ENCODE results near the gene RASGRP4.

The RASGRP4 gene

DNA sequence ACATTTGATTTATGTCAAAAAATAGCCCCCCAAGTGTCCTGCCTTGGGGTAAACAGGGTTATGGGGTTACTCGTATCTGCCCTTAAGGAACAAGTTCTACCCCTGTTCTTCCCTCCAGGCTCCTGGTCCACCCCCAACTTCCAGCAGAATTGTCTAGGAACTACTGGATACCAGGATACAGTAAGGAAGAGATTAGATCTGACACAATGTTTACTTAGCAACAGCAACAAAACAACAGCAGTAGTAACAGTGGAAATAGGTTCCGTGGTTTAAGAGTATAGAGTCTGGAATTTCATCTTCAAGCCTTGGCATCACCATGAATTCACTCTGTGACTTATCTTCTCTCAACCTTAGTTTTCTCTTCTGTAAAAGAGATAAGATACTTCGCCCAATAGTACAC, 24.9 kb downstream of the RASGRP4 start:
- Histone ChIP-seq H3K9me3 (ENCODE audit: control insufficient read depth, insufficient read depth, low read length) (no peaks in the 10 kb centered on the region), H3K27ac (ENCODE audit: low read depth, low read length) (no peak overlapping the region), H3K4me3 (ENCODE audit: low read depth, low read length) (no peak overlapping the region), H3K36me3 (ENCODE audit: control insufficient read depth, insufficient read depth, low read length) (no peaks in the 10 kb centered on the region), H3K4me1 (ENCODE audit: control insufficient read depth, insufficient read depth, low read length) (no peaks in the 10 kb centered on the region), H3K9ac (ENCODE audit: low read depth, low read length) (no peak overlapping the region), H3K27me3 (ENCODE audit: control insufficient read depth, insufficient read depth, low read length) (peaks cover 55% of the 10 kb centered on the region)

DNA sequence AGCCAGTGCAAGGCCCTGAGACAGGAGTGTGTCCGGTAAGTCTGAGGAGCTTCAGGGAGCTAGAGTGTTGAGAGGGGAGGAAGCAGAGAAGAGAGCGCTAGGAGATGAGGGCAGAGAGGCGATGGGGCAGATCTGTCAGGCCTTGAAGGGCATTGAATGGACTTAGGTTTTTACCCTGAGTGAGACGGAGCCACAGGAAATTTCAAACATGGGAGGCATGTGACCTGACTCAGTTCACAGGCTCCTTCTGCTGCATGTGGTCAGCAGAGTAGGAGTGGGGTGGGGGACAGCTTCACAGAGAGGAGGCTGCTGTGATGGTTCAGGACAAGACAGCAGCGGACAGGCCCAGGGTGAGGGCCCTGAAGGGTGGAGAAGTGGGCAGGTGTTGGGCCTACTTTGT, 25.7 kb downstream of the RASGRP4 start:
- Histone ChIP-seq H3K27me3 (ENCODE audit: control insufficient read depth, insufficient read depth, low read length) (peaks cover 62% of the 10 kb centered on the region), H3K36me3 (ENCODE audit: control insufficient read depth, insufficient read depth, low read length) (no peaks in the 10 kb centered on the region), H3K9me3 (ENCODE audit: control insufficient read depth, insufficient read depth, low read length) (no peaks in the 10 kb centered on the region), H3K4me3 (ENCODE audit: low read depth, low read length) (no peak overlapping the region), H3K4me1 (ENCODE audit: control insufficient read depth, insufficient read depth, low read length) (no peaks in the 10 kb centered on the region), H3K9ac (ENCODE audit: low read depth, low read length) (no peak overlapping the region), H3K27ac (ENCODE audit: low read depth, low read length) (no peak overlapping the region)

DNA sequence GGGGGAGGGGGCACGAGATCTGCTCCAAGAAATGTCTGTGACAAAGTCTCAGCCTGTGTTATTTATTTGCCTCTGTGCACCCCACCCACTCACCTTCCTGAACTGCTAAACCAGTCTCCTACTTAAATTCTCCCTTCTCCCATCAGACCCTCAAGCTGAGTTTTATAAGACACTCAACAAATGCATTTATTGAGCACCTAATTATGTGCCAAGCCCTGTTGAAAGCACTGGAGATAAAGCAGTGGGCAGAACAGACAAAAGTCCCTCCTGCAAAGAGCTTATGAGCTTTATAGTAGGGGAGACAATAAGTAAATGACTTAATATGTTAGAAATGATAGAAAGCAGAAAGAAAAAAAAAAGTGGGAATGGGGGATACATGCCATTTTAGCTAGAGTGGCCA, 26.5 kb downstream of the RASGRP4 start:
- no peak overlapping the region for H3K4me3 ChIP-seq (ENCODE audit: low read depth, low read length)
- H3K27ac ChIP-seq (ENCODE audit: low read depth, low read length) = no peak overlapping the region
- peaks cover 70% of the 10 kb centered on the region for H3K27me3 ChIP-seq (ENCODE audit: control insufficient read depth, insufficient read depth, low read length)

DNA sequence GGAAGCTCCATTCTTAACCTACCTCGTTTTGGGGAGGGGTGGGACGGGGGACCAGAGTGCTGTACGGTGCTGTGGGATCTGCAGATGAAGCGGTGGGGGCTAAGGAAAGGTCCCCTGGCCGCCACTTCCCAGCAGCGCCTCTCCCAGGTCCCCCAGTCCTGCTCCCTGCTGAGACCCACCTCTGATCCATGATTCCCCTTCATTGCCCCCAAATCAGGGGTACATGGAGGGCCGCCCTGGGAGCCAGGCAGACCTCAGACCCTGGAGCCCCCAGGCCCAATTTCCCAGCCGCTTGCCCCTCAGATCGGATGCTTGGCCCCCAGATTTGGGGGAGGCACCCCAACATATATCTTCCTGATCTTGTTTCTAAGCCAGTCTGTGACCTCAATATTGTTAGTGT, 26.9 kb downstream of the RASGRP4 start:
- no peak overlapping the region for H3K27ac ChIP-seq (ENCODE audit: low read depth, low read length)
- no peaks in the 10 kb centered on the region for H3K36me3 ChIP-seq (ENCODE audit: control insufficient read depth, insufficient read depth, low read length)
- no peak overlapping the region for H3K9ac ChIP-seq (ENCODE audit: low read depth, low read length)
- peaks cover 4% of the 10 kb centered on the region; the same call in 1 of the 2 replicates for H3K4me1 ChIP-seq (ENCODE audit: control insufficient read depth, insufficient read depth, low read length)
- H3K27me3 ChIP-seq (ENCODE audit: control insufficient read depth, insufficient read depth, low read length) = peaks cover 70% of the 10 kb centered on the region
- H3K9me3 ChIP-seq (ENCODE audit: control insufficient read depth, insufficient read depth, low read length) = no peaks in the 10 kb centered on the region
- H3K4me3 ChIP-seq (ENCODE audit: low read depth, low read length) = no peak overlapping the region

More for the DNA sequence above, 26.5 kb downstream of the RASGRP4 start:
- Histone ChIP-seq H3K4me1 (ENCODE audit: control insufficient read depth, insufficient read depth, low read length) (peaks cover 4% of the 10 kb centered on the region; the same call in 1 of the 2 replicates), H3K9ac (ENCODE audit: low read depth, low read length) (no peak overlapping the region), H3K36me3 (ENCODE audit: control insufficient read depth, insufficient read depth, low read length) (no peaks in the 10 kb centered on the region), H3K9me3 (ENCODE audit: control insufficient read depth, insufficient read depth, low read length) (no peaks in the 10 kb centered on the region)

DNA sequence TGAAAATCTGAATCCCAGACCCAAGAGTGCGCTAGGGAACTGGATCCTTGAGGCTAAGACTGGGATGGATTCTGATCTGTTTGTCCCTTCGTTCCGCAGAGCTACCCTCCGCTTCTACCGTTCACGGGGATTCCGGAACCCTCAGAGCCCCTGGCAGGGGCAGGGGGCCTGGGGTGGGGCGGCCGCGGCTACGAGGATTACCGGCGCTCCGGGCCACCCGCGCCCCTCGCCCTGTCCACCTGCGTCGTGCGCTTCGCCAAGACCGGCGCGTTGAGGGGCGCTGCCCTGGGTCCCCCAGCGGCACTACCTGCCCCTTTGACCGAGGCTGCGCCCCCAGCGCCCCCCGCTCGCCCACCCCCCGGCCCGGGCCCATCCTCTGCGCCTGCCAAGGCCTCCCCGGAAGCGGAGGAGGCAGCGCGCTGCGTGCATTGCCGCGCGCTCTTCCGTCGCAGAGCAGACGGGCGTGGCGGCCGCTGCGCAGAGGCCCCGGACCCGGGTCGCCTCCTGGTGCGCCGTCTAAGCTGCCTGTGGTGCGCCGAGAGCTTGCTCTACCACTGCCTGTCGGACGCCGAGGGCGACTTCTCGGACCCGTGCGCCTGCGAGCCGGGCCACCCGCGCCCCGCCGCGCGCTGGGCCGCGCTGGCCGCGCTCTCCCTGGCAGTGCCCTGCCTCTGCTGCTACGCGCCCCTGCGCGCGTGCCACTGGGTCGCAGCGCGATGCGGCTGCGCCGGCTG, 30.5 kb downstream of the RASGRP4 start:
- no peak overlapping the region for H3K27ac ChIP-seq (ENCODE audit: low read depth, low read length)
- H3K9ac ChIP-seq (ENCODE audit: low read depth, low read length) = no peak overlapping the region
- peaks cover 11% of the 10 kb centered on the region for H3K36me3 ChIP-seq (ENCODE audit: control insufficient read depth, insufficient read depth, low read length)
- H3K9me3 ChIP-seq (ENCODE audit: control insufficient read depth, insufficient read depth, low read length) = no peaks in the 10 kb centered on the region
- peaks cover 10% of the 10 kb centered on the region for H3K4me1 ChIP-seq (ENCODE audit: control insufficient read depth, insufficient read depth, low read length)
- peaks cover 56% of the 10 kb centered on the region for H3K27me3 ChIP-seq (ENCODE audit: control insufficient read depth, insufficient read depth, low read length)
- peak overlapping the region; percentile 51 for H3K4me3 ChIP-seq (ENCODE audit: low read depth, low read length)

DNA sequence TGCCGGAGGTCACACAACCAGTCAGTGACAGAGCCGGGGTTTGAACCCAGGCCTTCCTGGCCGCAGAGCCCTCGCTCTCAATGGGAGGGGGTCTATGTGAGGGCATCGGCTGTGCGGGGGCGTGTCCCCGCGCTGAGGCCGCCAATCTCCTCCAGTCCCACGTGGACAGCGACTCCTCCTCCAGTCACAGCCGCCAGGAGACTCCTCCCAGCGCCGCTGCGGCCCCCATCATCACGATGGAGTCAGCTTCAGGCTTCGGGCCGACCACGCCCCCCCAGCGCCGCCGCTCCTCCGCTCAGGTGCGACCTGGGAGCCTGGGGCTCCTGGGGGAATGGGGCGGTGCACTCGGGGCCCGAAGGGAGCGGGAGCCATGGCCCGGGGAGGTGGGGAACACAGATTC, 31.5 kb downstream of the RASGRP4 start:
- no peaks in the 10 kb centered on the region for H3K9me3 ChIP-seq (ENCODE audit: control insufficient read depth, insufficient read depth, low read length)
- peak overlapping the region; percentile 51 for H3K4me3 ChIP-seq (ENCODE audit: low read depth, low read length)
- H3K4me1 ChIP-seq (ENCODE audit: control insufficient read depth, insufficient read depth, low read length) = peaks cover 10% of the 10 kb centered on the region
- H3K36me3 ChIP-seq (ENCODE audit: control insufficient read depth, insufficient read depth, low read length) = peaks cover 11% of the 10 kb centered on the region
- H3K27me3 ChIP-seq (ENCODE audit: control insufficient read depth, insufficient read depth, low read length) = peaks cover 46% of the 10 kb centered on the region
- no peak overlapping the region for H3K9ac ChIP-seq (ENCODE audit: low read depth, low read length)
- H3K27ac ChIP-seq (ENCODE audit: low read depth, low read length) = no peak overlapping the region

DNA sequence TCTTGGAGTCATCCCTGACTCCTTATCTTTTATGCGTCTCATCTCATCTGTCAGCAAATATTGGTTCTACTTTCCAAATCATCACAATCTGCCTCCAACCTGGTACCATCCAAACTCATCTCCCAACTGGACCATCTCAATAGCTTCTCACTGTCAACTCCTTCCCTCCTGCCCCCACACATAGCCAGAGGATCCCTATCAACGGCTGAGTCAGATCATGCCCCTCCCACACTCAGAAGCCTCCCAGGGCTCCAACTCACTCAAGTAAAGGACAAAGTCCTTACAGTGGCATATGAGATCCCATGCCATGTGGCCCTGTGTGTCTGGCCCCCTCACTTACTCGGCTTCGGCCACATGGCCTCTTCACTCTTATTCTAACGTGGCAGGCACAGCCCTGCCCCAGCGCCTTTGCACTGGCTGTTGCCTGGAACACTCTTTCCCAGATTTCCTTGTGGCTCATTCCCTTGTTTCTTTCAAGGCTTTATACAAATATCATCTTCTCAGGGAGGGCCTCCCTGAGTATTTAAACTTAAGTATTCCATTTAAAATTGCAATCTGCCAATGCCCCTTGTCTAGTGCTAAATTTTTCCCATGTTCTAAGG, 33.2 kb downstream of the RASGRP4 start:
- no peak overlapping the region for H3K27ac ChIP-seq (ENCODE audit: low read depth, low read length)
- peaks cover 10% of the 10 kb centered on the region for H3K4me1 ChIP-seq (ENCODE audit: control insufficient read depth, insufficient read depth, low read length)
- H3K9me3 ChIP-seq (ENCODE audit: control insufficient read depth, insufficient read depth, low read length) = no peaks in the 10 kb centered on the region
- no peak overlapping the region for H3K4me3 ChIP-seq (ENCODE audit: low read depth, low read length)
- H3K9ac ChIP-seq (ENCODE audit: low read depth, low read length) = no peak overlapping the region
- H3K36me3 ChIP-seq (ENCODE audit: control insufficient read depth, insufficient read depth, low read length) = peaks cover 11% of the 10 kb centered on the region
- peaks cover 32% of the 10 kb centered on the region for H3K27me3 ChIP-seq (ENCODE audit: control insufficient read depth, insufficient read depth, low read length)

DNA sequence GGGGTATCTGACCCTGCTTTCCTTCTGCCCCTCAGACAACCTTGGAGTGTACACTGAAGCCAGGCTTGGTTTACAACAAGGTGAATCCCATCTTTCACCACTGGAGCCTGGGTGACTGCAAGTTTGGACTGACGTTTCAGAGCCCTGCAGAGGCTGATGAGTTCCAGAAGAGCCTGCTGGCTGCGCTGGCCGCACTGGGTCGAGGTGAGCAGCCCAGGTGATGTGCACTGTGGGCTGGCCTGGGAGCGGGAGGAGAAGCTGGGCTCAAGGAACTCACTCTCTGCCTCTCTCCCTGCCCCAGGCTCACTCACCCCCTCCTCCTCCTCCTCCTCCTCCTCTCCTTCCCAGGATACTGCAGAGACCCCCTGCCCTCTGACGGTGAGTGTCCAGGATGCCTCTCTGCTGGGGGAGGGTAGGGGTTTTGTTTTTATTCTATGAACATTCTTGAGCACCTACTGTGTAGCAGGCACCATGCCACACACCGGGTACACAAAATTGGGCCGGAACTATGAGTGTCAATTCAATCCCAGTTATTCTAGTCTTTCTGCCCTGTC, 34.0 kb downstream of the RASGRP4 start:
- no peaks in the 10 kb centered on the region for H3K9me3 ChIP-seq (ENCODE audit: control insufficient read depth, insufficient read depth, low read length)
- H3K4me3 ChIP-seq (ENCODE audit: low read depth, low read length) = no peak overlapping the region
- no peak overlapping the region for H3K9ac ChIP-seq (ENCODE audit: low read depth, low read length)
- peaks cover 11% of the 10 kb centered on the region for H3K36me3 ChIP-seq (ENCODE audit: control insufficient read depth, insufficient read depth, low read length)
- H3K27ac ChIP-seq (ENCODE audit: low read depth, low read length) = no peak overlapping the region
- peaks cover 23% of the 10 kb centered on the region for H3K27me3 ChIP-seq (ENCODE audit: control insufficient read depth, insufficient read depth, low read length)
- peaks cover 10% of the 10 kb centered on the region for H3K4me1 ChIP-seq (ENCODE audit: control insufficient read depth, insufficient read depth, low read length)

DNA sequence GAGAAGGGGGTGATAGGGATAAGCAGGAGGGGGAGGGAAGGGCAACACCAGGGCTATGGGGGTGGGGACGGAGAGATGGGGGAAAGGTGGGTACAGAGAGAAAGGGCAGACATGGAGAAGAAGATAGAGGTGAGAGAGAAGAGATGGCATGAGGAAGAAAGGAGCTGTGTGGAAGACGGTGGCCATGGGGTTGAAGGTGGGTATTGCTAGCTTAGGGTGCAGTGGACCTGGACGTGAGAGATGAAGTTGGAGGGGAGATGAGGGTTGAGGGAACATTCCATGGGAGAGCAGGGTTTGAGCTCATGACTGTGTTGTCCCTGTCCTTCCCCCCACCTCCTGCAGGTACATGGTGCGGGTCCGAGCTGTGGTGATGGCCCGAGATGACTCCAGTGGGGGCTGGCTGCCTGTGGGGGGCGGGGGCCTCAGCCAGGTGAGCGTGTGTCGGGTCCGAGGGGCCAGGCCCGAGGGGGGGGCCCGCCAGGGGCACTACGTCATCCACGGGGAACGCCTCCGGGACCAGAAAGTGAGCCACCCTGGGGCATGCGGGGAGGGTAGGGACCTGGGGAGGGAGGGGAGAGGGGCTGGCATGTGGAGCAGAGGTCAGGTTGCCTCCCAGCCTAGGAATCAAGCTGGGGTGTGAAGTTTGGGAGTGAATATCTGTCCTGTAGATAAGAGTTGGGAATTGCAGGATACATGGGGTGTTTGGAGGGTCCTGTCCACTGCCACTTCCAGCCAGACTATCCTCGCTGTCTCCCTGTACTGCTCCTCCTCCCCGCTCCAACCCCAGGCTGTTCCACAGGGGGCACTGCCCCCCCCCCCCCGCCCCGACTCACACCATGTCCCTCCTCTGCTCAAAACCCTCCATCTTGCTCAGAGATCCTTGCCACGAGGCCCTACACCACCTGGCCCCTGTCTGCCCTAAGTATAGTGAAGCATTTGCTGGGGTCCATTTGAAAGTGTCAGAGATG, 35.8 kb downstream of the RASGRP4 start:
- H3K9me3 ChIP-seq (ENCODE audit: control insufficient read depth, insufficient read depth, low read length) = no peaks in the 10 kb centered on the region
- peak overlapping the region; percentile 91 for H3K27ac ChIP-seq (ENCODE audit: low read depth, low read length)
- peak overlapping the region; percentile 93 for H3K4me3 ChIP-seq (ENCODE audit: low read depth, low read length)
- H3K9ac ChIP-seq (ENCODE audit: low read depth, low read length) = no peak overlapping the region
- peaks cover 11% of the 10 kb centered on the region for H3K36me3 ChIP-seq (ENCODE audit: control insufficient read depth, insufficient read depth, low read length)
- H3K27me3 ChIP-seq (ENCODE audit: control insufficient read depth, insufficient read depth, low read length) = peaks cover 13% of the 10 kb centered on the region
- peaks cover 18% of the 10 kb centered on the region for H3K4me1 ChIP-seq (ENCODE audit: control insufficient read depth, insufficient read depth, low read length)

DNA sequence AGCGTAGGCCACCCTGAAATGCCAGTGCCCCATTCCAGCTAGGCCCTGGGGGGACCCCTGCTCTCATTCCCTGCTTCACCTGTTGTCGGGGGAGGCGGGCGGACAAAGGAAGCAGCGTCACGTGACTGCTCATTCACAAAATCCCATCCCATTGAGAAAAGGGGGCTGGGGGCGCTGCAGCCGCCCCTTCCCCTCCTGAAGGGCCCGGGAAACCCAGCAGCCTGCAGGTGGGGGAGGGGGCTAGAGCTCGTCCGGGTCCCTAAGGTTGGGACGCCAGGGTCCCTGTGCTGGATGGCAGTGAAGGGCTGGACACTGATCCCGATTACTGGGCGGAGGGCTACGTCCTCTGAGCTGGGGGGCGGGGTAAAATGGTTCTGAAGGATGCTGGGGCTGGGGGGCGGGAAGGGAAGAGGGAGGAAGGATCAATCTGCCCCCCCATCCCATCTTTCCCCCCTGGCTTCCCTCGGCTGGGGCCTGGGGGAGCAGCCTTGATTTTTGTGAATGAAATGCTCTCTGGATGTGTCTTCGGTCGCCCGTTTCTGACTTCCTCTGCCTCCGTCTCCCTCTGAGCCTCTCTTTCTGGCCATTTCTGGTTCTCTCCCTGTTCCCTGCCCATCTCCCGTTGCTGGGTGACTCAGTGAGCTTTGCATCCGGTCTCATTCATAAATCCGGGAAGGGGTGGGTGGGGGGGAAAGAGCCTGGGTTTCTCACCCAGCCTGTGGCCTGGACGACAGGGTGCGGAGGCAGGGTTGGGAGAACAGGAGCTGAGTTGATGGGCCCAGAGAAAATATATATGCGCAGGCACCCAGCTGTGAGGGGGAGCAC, 36.7 kb downstream of the RASGRP4 start:
- Histone ChIP-seq H3K27ac (ENCODE audit: low read depth, low read length) (peak overlapping the region; percentile 91), H3K9ac (ENCODE audit: low read depth, low read length) (peak overlapping the region; percentile 77), H3K9me3 (ENCODE audit: control insufficient read depth, insufficient read depth, low read length) (no peaks in the 10 kb centered on the region), H3K4me3 (ENCODE audit: low read depth, low read length) (peak overlapping the region; percentile 93), H3K27me3 (ENCODE audit: control insufficient read depth, insufficient read depth, low read length) (peaks cover 7% of the 10 kb centered on the region), H3K36me3 (ENCODE audit: control insufficient read depth, insufficient read depth, low read length) (peaks cover 11% of the 10 kb centered on the region), H3K4me1 (ENCODE audit: control insufficient read depth, insufficient read depth, low read length) (peaks cover 15% of the 10 kb centered on the region)
